Measurements from ENCODE around the gene S1PR4. TPM values are rescaled to one million over a fixed set of nuclear protein-coding genes. Genes with fewer than 3 reads are reported as not detected.
A peak's percentile ranks its signal among the peaks of the same experiment; 100 is the strongest.

The S1PR4 gene
- total and polyA plus RNA-seq, 2 of the 13 experiments (the other 11 are each of a cell fraction or from before 2014, with no cell fraction given) = 0.07 to 0.09 TPM

- TF ChIP-seq FOSL2 (CRISPR knock-in tag; IDR thresholded peaks at IDR 0.05) (peak; percentile 47), CSRNP2 (CRISPR knock-in tag; conservative IDR thresholded peaks at IDR 0.05; ENCODE audit: low read depth) (no peak), ZNF3 (CRISPR knock-in tag; IDR thresholded peaks at IDR 0.05) (peak; percentile 88), ARNTL (CRISPR knock-in tag; IDR thresholded peaks at IDR 0.05) (no peak), DNMT1 (CRISPR knock-in tag; IDR thresholded peaks at IDR 0.05) (no peak), BHLHE40 (IDR thresholded peaks at IDR 0.05; ENCODE audit: low read length) (peak; percentile 51), ZNF12 (CRISPR knock-in tag; IDR thresholded peaks at IDR 0.05) (peak; percentile 49; the same call in 1 of the 2 replicates), DMTF1 (CRISPR knock-in tag; IDR thresholded peaks at IDR 0.05) (no peak), ZNF335 (CRISPR knock-in tag; IDR thresholded peaks at IDR 0.05) (0 out of 2 replicates have a peak, but pooled peaks have one; percentile 46), ZNF446 (CRISPR knock-in tag; IDR thresholded peaks at IDR 0.05) (peak; percentile 100), ATF3 (CRISPR knock-in tag; IDR thresholded peaks at IDR 0.05) (no peak), KLF9 (CRISPR knock-in tag; IDR thresholded peaks at IDR 0.05; ENCODE audit: low read depth) (no peak), ZBTB40 (IDR thresholded peaks at IDR 0.05) (no peak), ZBTB40 (CRISPR knock-in tag; IDR thresholded peaks at IDR 0.05) (no peak), GPBP1L1 (CRISPR knock-in tag; IDR thresholded peaks at IDR 0.05) (no peak)
Measured at GRCh38 chr19:3171894-3172672, 6.5 kb upstream of the S1PR4 start (continued).

All from HepG2 (cell line).